ENCODE data around the gene CYP4F3. TPM values are rescaled to one million over a fixed set of nuclear protein-coding genes. Genes with fewer than 3 reads are reported as not detected.

The CYP4F3 gene
- total RNA-seq, 1 experiment from 2014 or later = 0.04 TPM

DNA sequence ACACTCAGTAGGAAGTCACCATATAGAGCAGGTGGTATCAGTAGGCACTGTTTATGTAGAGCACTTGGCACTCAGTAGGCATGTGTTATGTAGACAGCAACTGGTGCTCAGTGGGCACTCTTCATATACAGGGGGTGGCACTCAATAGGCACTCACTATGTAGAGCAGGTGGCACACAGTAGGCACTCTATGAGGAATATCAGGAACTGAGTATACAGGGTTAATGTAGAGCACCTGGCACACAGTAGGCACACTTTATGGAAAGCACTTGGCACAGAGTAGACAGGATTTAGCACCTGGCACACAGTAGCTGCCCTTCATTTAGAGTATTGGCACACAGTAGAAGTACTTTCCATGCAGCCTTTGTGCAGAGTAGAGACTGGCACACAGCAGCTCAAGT is 1.1 kb upstream of the CYP4F3 start (continued):
- TF ChIP-seq, protein P1, sequence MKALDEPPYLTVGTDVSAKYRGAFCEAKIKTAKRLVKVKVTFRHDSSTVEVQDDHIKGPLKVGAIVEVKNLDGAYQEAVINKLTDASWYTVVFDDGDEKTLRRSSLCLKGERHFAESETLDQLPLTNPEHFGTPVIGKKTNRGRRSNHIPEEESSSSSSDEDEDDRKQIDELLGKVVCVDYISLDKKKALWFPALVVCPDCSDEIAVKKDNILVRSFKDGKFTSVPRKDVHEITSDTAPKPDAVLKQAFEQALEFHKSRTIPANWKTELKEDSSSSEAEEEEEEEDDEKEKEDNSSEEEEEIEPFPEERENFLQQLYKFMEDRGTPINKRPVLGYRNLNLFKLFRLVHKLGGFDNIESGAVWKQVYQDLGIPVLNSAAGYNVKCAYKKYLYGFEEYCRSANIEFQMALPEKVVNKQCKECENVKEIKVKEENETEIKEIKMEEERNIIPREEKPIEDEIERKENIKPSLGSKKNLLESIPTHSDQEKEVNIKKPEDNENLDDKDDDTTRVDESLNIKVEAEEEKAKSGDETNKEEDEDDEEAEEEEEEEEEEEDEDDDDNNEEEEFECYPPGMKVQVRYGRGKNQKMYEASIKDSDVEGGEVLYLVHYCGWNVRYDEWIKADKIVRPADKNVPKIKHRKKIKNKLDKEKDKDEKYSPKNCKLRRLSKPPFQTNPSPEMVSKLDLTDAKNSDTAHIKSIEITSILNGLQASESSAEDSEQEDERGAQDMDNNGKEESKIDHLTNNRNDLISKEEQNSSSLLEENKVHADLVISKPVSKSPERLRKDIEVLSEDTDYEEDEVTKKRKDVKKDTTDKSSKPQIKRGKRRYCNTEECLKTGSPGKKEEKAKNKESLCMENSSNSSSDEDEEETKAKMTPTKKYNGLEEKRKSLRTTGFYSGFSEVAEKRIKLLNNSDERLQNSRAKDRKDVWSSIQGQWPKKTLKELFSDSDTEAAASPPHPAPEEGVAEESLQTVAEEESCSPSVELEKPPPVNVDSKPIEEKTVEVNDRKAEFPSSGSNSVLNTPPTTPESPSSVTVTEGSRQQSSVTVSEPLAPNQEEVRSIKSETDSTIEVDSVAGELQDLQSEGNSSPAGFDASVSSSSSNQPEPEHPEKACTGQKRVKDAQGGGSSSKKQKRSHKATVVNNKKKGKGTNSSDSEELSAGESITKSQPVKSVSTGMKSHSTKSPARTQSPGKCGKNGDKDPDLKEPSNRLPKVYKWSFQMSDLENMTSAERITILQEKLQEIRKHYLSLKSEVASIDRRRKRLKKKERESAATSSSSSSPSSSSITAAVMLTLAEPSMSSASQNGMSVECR (CRISPR knock-in tag; IDR thresholded peaks at IDR 0.05; ENCODE audit: borderline replicate concordance) = no peak
- TF ChIP-seq GABPB1 (CRISPR knock-in tag; IDR thresholded peaks at IDR 0.05) (no peak), ATF1 (CRISPR knock-in tag; IDR thresholded peaks at IDR 0.05) (no peak), RELA (CRISPR knock-in tag; IDR thresholded peaks at IDR 0.05; ENCODE audit: borderline replicate concordance) (no peak), TCF7 (CRISPR knock-in tag; IDR thresholded peaks at IDR 0.05; ENCODE audit: low read depth) (no peak), KAT7 (CRISPR knock-in tag; IDR thresholded peaks at IDR 0.05; ENCODE audit: borderline replicate concordance) (no peak), FOXK1 (CRISPR knock-in tag; IDR thresholded peaks at IDR 0.05) (no peak), HMGA2 (CRISPR knock-in tag; IDR thresholded peaks at IDR 0.05) (no peak)

DNA sequence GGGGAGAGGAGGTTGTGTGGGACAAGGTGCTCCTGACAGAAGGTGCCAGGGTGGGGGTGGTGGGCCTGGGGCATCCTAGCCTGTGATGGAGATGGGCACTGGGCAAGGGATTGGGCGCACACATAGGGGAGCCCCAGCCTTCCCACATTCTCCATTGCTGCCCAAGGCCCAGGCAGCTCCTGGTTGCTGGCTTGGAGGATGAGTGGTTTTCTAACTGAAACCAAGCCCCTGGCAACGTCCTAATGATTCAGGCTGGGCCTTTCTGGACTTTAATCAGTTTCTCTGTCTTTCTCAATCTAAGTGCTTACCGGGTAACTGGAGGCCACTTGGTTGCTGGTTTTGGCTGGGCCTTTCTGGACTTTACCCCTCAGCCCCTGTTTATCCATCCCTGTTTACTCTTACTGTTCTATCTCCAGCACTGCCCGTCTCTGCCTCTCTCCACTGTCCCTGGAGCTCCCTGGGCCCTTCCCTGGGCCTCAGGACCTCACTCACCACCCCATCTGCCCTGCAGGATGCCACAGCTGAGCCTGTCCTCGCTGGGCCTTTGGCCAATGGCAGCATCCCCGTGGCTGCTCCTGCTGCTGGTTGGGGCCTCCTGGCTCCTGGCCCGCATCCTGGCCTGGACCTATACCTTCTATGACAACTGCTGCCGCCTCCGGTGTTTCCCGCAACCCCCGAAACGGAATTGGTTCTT is 354 bp downstream of the CYP4F3 start:
- no peak for DNase-seq (ENCODE audit: low spot score)
- no peaks in the 10 kb centered on the region for H3K4me1 Mint-ChIP-seq
- peaks cover 60% of the 10 kb centered on the region for H3K36me3 Mint-ChIP-seq
- peaks cover 12% of the 10 kb centered on the region for H3K27me3 Mint-ChIP-seq (ENCODE audit: low read depth)
- ATAC-seq = no peak
- H3K4me3 Mint-ChIP-seq = no peak overlapping the region
- ChIA-PET POLR2A (interaction anchor here (0.6 kb wide), 1 partner anchor 62 kb away, joined by 3 read pairs; no protein-coding TSS in a partner anchor), CTCF (no interaction called here)
- peaks cover 71% of the 10 kb centered on the region for H3K9me3 Mint-ChIP-seq
- H3K27ac Mint-ChIP-seq = no peak overlapping the region
- TF ChIP-seq OVOL2 (CRISPR knock-in tag; IDR thresholded peaks at IDR 0.05; ENCODE audit: borderline replicate concordance) (no peak), GABPB1 (CRISPR knock-in tag; IDR thresholded peaks at IDR 0.05) (0 out of 2 replicates have a peak, but pooled peaks have one; percentile 16)

DNA sequence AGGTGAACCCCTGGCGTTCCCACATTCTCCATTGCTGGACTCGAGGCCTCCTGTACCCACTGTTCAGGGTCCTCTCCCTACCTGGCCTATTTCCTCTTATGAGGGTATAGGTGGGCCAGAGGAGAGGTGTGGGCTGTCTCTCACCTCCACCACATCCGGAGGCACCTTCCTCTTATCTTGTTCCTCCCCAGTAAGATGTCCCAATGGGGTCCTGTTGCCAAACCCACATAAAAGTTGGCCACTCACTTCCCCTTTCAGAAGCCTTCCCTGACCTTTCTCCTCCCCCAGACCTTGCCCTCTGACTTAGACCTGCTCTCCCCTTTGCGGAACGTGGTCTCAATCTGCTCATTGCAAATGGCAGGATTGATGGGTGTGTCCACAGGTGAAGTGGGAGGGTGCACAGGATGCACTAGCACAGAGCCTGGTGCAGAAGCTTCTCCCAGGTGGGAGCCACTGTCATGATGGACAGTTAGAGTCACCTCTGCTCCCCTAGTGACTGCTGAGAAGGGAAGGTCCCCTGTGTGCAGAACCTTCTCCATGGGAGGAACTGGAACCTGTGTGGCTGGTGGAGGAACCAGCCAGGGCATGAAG is 1.3 kb downstream of the CYP4F3 start:
- peaks cover 79% of the 10 kb centered on the region for H3K9me3 Mint-ChIP-seq
- DNase-seq (ENCODE audit: low spot score) (no peak), ATAC-seq (no peak)
- CTCF ChIA-PET = no interaction called here
- POLR2A ChIA-PET = no interaction called here
- peaks cover 12% of the 10 kb centered on the region for H3K27me3 Mint-ChIP-seq (ENCODE audit: low read depth)
- H3K4me1 Mint-ChIP-seq = no peaks in the 10 kb centered on the region
- H3K4me3 Mint-ChIP-seq = no peak overlapping the region
- peaks cover 66% of the 10 kb centered on the region for H3K36me3 Mint-ChIP-seq
- TF ChIP-seq RELA (CRISPR knock-in tag; IDR thresholded peaks at IDR 0.05; ENCODE audit: borderline replicate concordance) (no peak), ZNF423 (CRISPR knock-in tag; IDR thresholded peaks at IDR 0.05) (no peak), TEAD4 (CRISPR knock-in tag; IDR thresholded peaks at IDR 0.05) (no peak), FOXK1 (CRISPR knock-in tag; IDR thresholded peaks at IDR 0.05) (no peak), ETV6 (CRISPR knock-in tag; IDR thresholded peaks at IDR 0.05) (no peak), ZNF317 (CRISPR knock-in tag; IDR thresholded peaks at IDR 0.05; ENCODE audit: borderline replicate concordance, low read depth) (no peak), SP1 (CRISPR knock-in tag; conservative IDR thresholded peaks at IDR 0.05) (no peak), ZNF263 (CRISPR knock-in tag; IDR thresholded peaks at IDR 0.05; ENCODE audit: low read depth) (no peak), CBFB (CRISPR knock-in tag; IDR thresholded peaks at IDR 0.05; ENCODE audit: low read depth) (no peak), TP53 (CRISPR knock-in tag; IDR thresholded peaks at IDR 0.05) (no peak), RORB (CRISPR knock-in tag; IDR thresholded peaks at IDR 0.05) (no peak)
- TF ChIP-seq, protein P2, sequence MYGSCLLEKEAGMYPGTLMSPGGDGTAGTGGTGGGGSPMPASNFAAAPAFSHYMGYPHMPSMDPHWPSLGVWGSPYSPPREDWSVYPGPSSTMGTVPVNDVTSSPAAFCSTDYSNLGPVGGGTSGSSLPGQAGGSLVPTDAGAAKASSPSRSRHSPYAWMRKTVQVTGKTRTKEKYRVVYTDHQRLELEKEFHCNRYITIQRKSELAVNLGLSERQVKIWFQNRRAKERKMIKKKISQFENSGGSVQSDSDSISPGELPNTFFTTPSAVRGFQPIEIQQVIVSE (CRISPR knock-in tag; IDR thresholded peaks at IDR 0.05; ENCODE audit: borderline replicate concordance) = no peak
- TF ChIP-seq, protein P3, sequence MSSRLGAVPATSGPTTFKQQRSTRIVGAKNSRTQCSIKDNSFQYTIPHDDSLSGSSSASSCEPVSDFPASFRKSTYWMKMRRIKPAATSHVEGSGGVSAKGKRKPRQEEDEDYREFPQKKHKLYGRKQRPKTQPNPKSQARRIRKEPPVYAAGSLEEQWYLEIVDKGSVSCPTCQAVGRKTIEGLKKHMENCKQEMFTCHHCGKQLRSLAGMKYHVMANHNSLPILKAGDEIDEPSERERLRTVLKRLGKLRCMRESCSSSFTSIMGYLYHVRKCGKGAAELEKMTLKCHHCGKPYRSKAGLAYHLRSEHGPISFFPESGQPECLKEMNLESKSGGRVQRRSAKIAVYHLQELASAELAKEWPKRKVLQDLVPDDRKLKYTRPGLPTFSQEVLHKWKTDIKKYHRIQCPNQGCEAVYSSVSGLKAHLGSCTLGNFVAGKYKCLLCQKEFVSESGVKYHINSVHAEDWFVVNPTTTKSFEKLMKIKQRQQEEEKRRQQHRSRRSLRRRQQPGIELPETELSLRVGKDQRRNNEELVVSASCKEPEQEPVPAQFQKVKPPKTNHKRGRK (CRISPR knock-in tag; IDR thresholded peaks at IDR 0.05; ENCODE audit: borderline replicate concordance) = no peak
- H3K27ac Mint-ChIP-seq = no peak overlapping the region
